DOHH2 (cell line): ENCODE data around the gene FCHSD2.

Experiments
- H3F3A ChIP-seq: fragments of 200-600 bp; sonication (generic), shearing (Covaris generic); 2 replicates; pipeline ENCODE4 v1.6.0; 2016; ENCODE audit warnings: antibody characterized with exemption, mild to moderate bottlenecking; ENCODE audit not compliant: control insufficient read depth, insufficient read depth
- H3K27ac ChIP-seq: fragments of 200-600 bp; sonication (generic); 2 replicates; pipeline ENCODE4 v1.5.1; 2014; ENCODE audit warnings: low read depth, mild to moderate bottlenecking, low read length, moderate library complexity
- H3K27me3 ChIP-seq: fragments of 200-600 bp; sonication (generic); 2 replicates; pipeline ENCODE4 v1.6.1; 2014; ENCODE audit warnings: mild to moderate bottlenecking, low read length, mixed read lengths; ENCODE audit not compliant: control insufficient read depth
- H3K36me3 ChIP-seq: fragments of 200-600 bp; sonication (generic); 2 replicates; pipeline ENCODE4 v1.6.1; 2014; ENCODE audit warnings: mild to moderate bottlenecking, low read length, moderate library complexity, mixed read lengths; ENCODE audit not compliant: control insufficient read depth
- H3K4me1 ChIP-seq: fragments of 200-600 bp; sonication (generic); 2 replicates; pipeline ENCODE4 v1.6.1; 2014; ENCODE audit warnings: mild to moderate bottlenecking, low read length, mixed read lengths; ENCODE audit not compliant: control insufficient read depth
- H3K4me2 ChIP-seq: fragments of 200-600 bp; sonication (generic); 2 replicates; pipeline ENCODE4 v1.6.0; 2014; ENCODE audit warnings: mild to moderate bottlenecking, low read length, moderate library complexity
- H3K4me3 ChIP-seq: fragments of 200-600 bp; sonication (generic); 2 replicates; pipeline ENCODE4 v1.5.1; 2014; ENCODE audit warnings: mild to moderate bottlenecking, low read length, mixed read lengths
- H3K79me2 ChIP-seq: fragments of 200-600 bp; sonication (generic); 2 replicates; pipeline ENCODE4 v1.6.1; 2014; ENCODE audit warnings: mild to moderate bottlenecking, low read length, mixed read lengths; ENCODE audit not compliant: control insufficient read depth
- H3K9me2 ChIP-seq: fragments of 200-600 bp; sonication (generic); replicated peaks from 2 replicates; pipeline ENCODE4 v1.6.1; 2014; ENCODE audit warnings: mild to moderate bottlenecking, low read length, mixed read lengths; ENCODE audit not compliant: control insufficient read depth
- H3K9me3 ChIP-seq: fragments of 200-600 bp; sonication (generic); 2 replicates; pipeline ENCODE4 v1.6.1; 2014; ENCODE audit warnings: antibody characterized with exemption, low read length, mixed read lengths; ENCODE audit not compliant: control insufficient read depth, insufficient read depth
- H4K20me1 ChIP-seq: fragments of 200-600 bp; sonication (generic); 2 replicates; pipeline ENCODE4 v1.6.0; 2014; ENCODE audit warnings: low read depth, mild to moderate bottlenecking, antibody characterized with exemption, low read length, moderate library complexity; ENCODE audit not compliant: control insufficient read depth, insufficient read depth
- EZH2phosphoT487 ChIP-seq: fragments of 200-600 bp; sonication (generic); IDR thresholded peaks from 2 replicates; pipeline ENCODE4 v1.6.1; 2017; ENCODE audit warnings: borderline replicate concordance, mild to moderate bottlenecking, antibody characterized with exemption, low read length, moderate library complexity, mixed read lengths
- TF ChIP-seq, protein P1 (sequence below): fragments of 200-600 bp; sonication (generic); IDR thresholded peaks from one replicate; pipeline ENCODE4 v1.5.1; 2014; ENCODE audit warnings: antibody characterized with exemption, mild to moderate bottlenecking, low read depth, low read length; ENCODE audit not compliant: poor library complexity, severe bottlenecking

Gene FCHSD2

DNA sequence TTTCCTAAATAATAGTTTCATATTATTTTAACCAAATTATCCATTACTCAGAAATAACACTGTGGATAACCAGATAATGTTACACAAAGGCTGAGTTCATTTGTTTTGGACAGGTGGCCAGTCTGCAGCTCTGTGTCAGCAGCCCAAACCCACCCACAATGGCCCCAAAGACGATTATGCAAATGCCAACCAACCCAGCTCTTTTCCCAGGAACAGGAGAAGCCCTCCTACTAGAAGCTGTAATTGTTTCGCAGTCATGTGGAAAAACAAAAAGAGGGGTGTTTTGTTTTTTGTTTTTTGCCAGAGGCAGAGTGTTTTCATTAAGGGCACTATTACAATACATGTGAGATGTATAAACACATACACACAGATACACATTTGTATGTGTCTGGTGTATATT, 102.1 kb downstream of the FCHSD2 start:
- no peaks in the 10 kb centered on the region for H3K9me3 ChIP-seq
- H3K36me3 ChIP-seq = peaks cover 87% of the 10 kb centered on the region
- no peak overlapping the region for H3K4me2 ChIP-seq
- no peak overlapping the region for H3K27ac ChIP-seq
- TF ChIP-seq, protein P1, sequence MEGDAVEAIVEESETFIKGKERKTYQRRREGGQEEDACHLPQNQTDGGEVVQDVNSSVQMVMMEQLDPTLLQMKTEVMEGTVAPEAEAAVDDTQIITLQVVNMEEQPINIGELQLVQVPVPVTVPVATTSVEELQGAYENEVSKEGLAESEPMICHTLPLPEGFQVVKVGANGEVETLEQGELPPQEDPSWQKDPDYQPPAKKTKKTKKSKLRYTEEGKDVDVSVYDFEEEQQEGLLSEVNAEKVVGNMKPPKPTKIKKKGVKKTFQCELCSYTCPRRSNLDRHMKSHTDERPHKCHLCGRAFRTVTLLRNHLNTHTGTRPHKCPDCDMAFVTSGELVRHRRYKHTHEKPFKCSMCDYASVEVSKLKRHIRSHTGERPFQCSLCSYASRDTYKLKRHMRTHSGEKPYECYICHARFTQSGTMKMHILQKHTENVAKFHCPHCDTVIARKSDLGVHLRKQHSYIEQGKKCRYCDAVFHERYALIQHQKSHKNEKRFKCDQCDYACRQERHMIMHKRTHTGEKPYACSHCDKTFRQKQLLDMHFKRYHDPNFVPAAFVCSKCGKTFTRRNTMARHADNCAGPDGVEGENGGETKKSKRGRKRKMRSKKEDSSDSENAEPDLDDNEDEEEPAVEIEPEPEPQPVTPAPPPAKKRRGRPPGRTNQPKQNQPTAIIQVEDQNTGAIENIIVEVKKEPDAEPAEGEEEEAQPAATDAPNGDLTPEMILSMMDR = no peak
- TF ChIP-seq EZH2phosphoT487 = no peak
- H3K4me1 ChIP-seq = 0 out of 2 replicates have a peak, but pooled peaks cover 3% of the 10 kb centered on the region
- no peaks in the 10 kb centered on the region for H3K27me3 ChIP-seq
- peaks cover 89% of the 10 kb centered on the region for H3K79me2 ChIP-seq
- H4K20me1 ChIP-seq = 0 out of 2 replicates have a peak, but pooled peaks cover 3% of the 10 kb centered on the region
- peaks cover 8% of the 10 kb centered on the region; the same call in 1 of the 2 replicates for H3F3A ChIP-seq
- H3K4me3 ChIP-seq = no peak overlapping the region
- H3K9me2 ChIP-seq = no peaks in the 10 kb centered on the region

DNA sequence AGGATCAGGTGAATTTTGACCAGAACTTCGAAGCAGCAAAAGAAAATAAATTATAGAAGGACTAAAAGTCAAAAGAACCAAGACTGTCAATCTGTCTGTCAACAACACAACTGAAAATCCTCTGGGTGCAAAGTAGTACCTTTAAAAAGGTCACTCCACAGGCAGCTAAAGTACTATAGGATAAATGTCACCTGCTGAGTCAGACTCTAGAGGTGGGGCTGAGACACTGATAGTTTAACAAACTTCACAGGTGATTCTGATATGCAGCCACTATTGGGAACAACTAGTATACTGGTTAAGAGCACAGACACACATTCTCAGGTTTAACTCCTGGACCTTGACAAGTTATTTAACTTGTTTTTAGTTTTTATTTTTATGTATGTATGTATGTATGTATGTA, 107.3 kb downstream of the FCHSD2 start:
- Histone ChIP-seq H3K36me3 (peaks cover 85% of the 10 kb centered on the region), H3F3A (peaks cover 7% of the 10 kb centered on the region), H3K27me3 (no peaks in the 10 kb centered on the region), H3K27ac (peak overlapping the region; percentile 8; the same call in 1 of the 2 replicates), H3K79me2 (peaks cover 88% of the 10 kb centered on the region), H4K20me1 (0 out of 2 replicates have a peak, but pooled peaks cover 3% of the 10 kb centered on the region), H3K4me2 (no peak overlapping the region), H3K4me1 (no peaks in the 10 kb centered on the region), H3K9me3 (peaks cover 13% of the 10 kb centered on the region), H3K4me3 (no peak overlapping the region), H3K9me2 (no peaks in the 10 kb centered on the region)
- TF ChIP-seq, protein P1 = no peak
- TF ChIP-seq EZH2phosphoT487 = no peak

DNA sequence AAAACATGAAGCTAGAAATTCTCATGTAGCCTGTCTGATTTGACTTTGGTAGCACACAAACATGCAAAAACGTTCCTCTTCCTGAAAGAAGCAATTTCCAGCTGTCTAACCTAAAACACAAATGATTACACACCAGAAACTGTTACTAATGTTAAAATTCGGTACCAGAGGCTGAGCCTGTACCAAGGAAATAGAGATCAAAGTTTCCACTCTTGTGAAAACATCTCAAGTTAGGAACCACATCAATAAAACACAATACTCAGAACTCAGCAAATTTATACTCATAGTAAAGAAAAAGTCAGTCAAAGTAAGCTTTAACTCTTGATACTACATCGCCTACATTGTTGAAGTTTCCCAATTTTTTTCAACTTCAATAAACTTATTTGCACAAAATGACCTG, 107.8 kb downstream of the FCHSD2 start:
- peaks cover 85% of the 10 kb centered on the region for H3K36me3 ChIP-seq
- H4K20me1 ChIP-seq = 0 out of 2 replicates have a peak, but pooled peaks cover 3% of the 10 kb centered on the region
- no peak overlapping the region for H3K4me2 ChIP-seq
- TF ChIP-seq EZH2phosphoT487 = no peak
- TF ChIP-seq, protein P1 = no peak
- H3F3A ChIP-seq = peaks cover 7% of the 10 kb centered on the region
- H3K79me2 ChIP-seq = peaks cover 89% of the 10 kb centered on the region
- H3K27me3 ChIP-seq = no peaks in the 10 kb centered on the region
- H3K4me1 ChIP-seq = no peaks in the 10 kb centered on the region
- H3K9me3 ChIP-seq = peaks cover 17% of the 10 kb centered on the region
- H3K4me3 ChIP-seq = no peak overlapping the region
- H3K9me2 ChIP-seq = no peaks in the 10 kb centered on the region
- peak overlapping the region; percentile 8; the same call in 1 of the 2 replicates for H3K27ac ChIP-seq
